HG02571 (cell line): ENCODE measurements around the gene PRKCB.

Experiments used
- ATAC-seq: cut with Tn5 transposase; IDR thresholded peaks from one replicate; pipeline ENCODE4 v1.9.1; 2021; ENCODE audit warnings: mild to moderate bottlenecking, moderate library complexity; ENCODE audit not compliant: unreplicated experiment

Gene PRKCB

GRCh38 chr16:23836078-23836403, 258 bp downstream of the PRKCB start:
- ATAC-seq = no peak

- peak; percentile 31 for ATAC-seq
Measured at GRCh38 chr16:23836404-23837311, 875 bp downstream of the PRKCB start.

GRCh38 chr16:23837553-23838308, 1.9 kb downstream of the PRKCB start:
- ATAC-seq = no peak

GRCh38 chr16:23838485-23839142, 2.8 kb downstream of the PRKCB start:
- no peak for ATAC-seq

GRCh38 chr16:23840310-23840709, 4.5 kb downstream of the PRKCB start:
- no peak for ATAC-seq

GRCh38 chr16:23842137-23842600, 6.4 kb downstream of the PRKCB start:
- ATAC-seq = peak; percentile 49

- no peak for ATAC-seq
Measured at GRCh38 chr16:23843143-23843542, 7.4 kb downstream of the PRKCB start.

GRCh38 chr16:23847251-23847650, 11.5 kb downstream of the PRKCB start:
- ATAC-seq = no peak

GRCh38 chr16:23847948-23848347, 12.2 kb downstream of the PRKCB start:
- no peak for ATAC-seq

- no peak for ATAC-seq
Measured at GRCh38 chr16:23848958-23849357, 13.2 kb downstream of the PRKCB start.

GRCh38 chr16:23852794-23853562, 17.2 kb downstream of the PRKCB start:
- ATAC-seq = no peak

GRCh38 chr16:23855010-23855409, 19.2 kb downstream of the PRKCB start:
- no peak for ATAC-seq

GRCh38 chr16:23856251-23856709, 20.5 kb downstream of the PRKCB start:
- no peak for ATAC-seq

- no peak for ATAC-seq
Measured at GRCh38 chr16:23857256-23857880, 21.6 kb downstream of the PRKCB start.

- no peak for ATAC-seq
Measured at GRCh38 chr16:23857881-23858269, 22.1 kb downstream of the PRKCB start.

GRCh38 chr16:23858542-23858941, 22.8 kb downstream of the PRKCB start:
- ATAC-seq = no peak

- ATAC-seq = no peak
Measured at GRCh38 chr16:23859713-23860269, 24.0 kb downstream of the PRKCB start.

- no peak for ATAC-seq
Measured at GRCh38 chr16:23861874-23862273, 26.1 kb downstream of the PRKCB start.

GRCh38 chr16:23862556-23862955, 26.8 kb downstream of the PRKCB start:
- ATAC-seq = no peak
